Activated CD4-positive, alpha-beta T cell treated with anti-CD3 and anti-CD28 coated beads, Interleukin-10, Interleukin-2, amounts not matched to agents 100 ng/mL and 50 ng/mL, durations not matched to agents 16 hours and 8 hours (primary cell): Measurements from ENCODE around the gene FBXW10B.
A peak's percentile ranks its signal among the peaks of the same experiment; 100 is the strongest.
"Not testable (repeated sequence)": the region's sequence is repeated elsewhere in the genome, so short reads cannot be mapped to it uniquely, and the experiment has no call there.

Source experiments
- DNase-seq: peaks from one replicate; pipeline ENCODE4 v3.0.0-alpha.2; 2020

The FBXW10B gene

GRCh38 chr17:15619331-15620058, at the start of gene FBXW10B:
FBXW10B (minus strand) TSS chr17:15619704; CDS start chr17:15619512, 192 bp downstream.
- not testable (repeated sequence) for DNase-seq

GRCh38 chr17:15663691-15664090, 44.2 kb upstream of the FBXW10B start:
- no peak for DNase-seq

GRCh38 chr17:15663176-15663575, 43.7 kb upstream of the FBXW10B start:
- no peak for DNase-seq

GRCh38 chr17:15662681-15663080, 43.2 kb upstream of the FBXW10B start:
- no peak for DNase-seq

- DNase-seq: no peak
These were observed 40.6 kb upstream of the FBXW10B start for GRCh38 chr17:15660077-15660476.

- DNase-seq: no peak
These were observed 40.2 kb upstream of the FBXW10B start for GRCh38 chr17:15659663-15660062.

GRCh38 chr17:15659236-15659635, 39.7 kb upstream of the FBXW10B start:
- DNase-seq: no peak

- DNase-seq: no peak
These were observed 38.8 kb upstream of the FBXW10B start for GRCh38 chr17:15658296-15658695.

- DNase-seq: no peak
These were observed 38.4 kb upstream of the FBXW10B start for GRCh38 chr17:15657868-15658267.

- DNase-seq: no peak
These were observed 35.5 kb upstream of the FBXW10B start for GRCh38 chr17:15654886-15655561.

- DNase-seq: not testable (repeated sequence)
These were observed 34.9 kb upstream of the FBXW10B start for GRCh38 chr17:15654401-15654800.

GRCh38 chr17:15652960-15653359, 33.5 kb upstream of the FBXW10B start:
- no peak for DNase-seq

- DNase-seq: peak; percentile 70
These were observed 32.1 kb upstream of the FBXW10B start for GRCh38 chr17:15651583-15652110.

GRCh38 chr17:15650741-15651582, 31.5 kb upstream of the FBXW10B start:
- DNase-seq: no peak

GRCh38 chr17:15649861-15650421, 30.4 kb upstream of the FBXW10B start:
- DNase-seq: no peak

GRCh38 chr17:15648386-15648785, 28.9 kb upstream of the FBXW10B start:
- DNase-seq: no peak

GRCh38 chr17:15645942-15646312, 26.4 kb upstream of the FBXW10B start:
- DNase-seq: peak; percentile 27

GRCh38 chr17:15645099-15645941, 25.8 kb upstream of the FBXW10B start:
- not testable (repeated sequence) for DNase-seq

- not testable (repeated sequence) for DNase-seq
These were observed 23.2 kb upstream of the FBXW10B start for GRCh38 chr17:15642505-15643251.

- not testable (repeated sequence) for DNase-seq
These were observed 22.5 kb upstream of the FBXW10B start for GRCh38 chr17:15642014-15642413.

GRCh38 chr17:15630930-15631453, 11.5 kb upstream of the FBXW10B start:
- DNase-seq: not testable (repeated sequence)
